GM12891 (cell line): ENCODE results near the gene CRIM1.

Experiments used
- PAX5 ChIP-seq: IDR thresholded peaks from 2 replicates; pipeline ENCODE4 v1.6.1; 2011; ENCODE audit warnings: low read length, moderate library complexity, mild to moderate bottlenecking; ENCODE audit not compliant: insufficient read depth, severe bottlenecking
- POLR2A ChIP-seq: IDR thresholded peaks from 2 replicates; pipeline ENCODE4 v1.6.1; 2011; ENCODE audit warnings: low read depth, low read length, control low read depth
- POLR2AphosphoS5 ChIP-seq: IDR thresholded peaks from 2 replicates; pipeline ENCODE4 v1.6.1; 2011; ENCODE audit warnings: low read depth, low read length, control low read depth
- SPI1 ChIP-seq: IDR thresholded peaks from 2 replicates; pipeline ENCODE4 v1.6.1; 2011; ENCODE audit warnings: low read depth, low read length, control low read depth
- TAF1 ChIP-seq: IDR thresholded peaks from 2 replicates; pipeline ENCODE4 v1.6.1; 2011; ENCODE audit warnings: low read depth, low read length, control low read depth

GRCh38 chr2:36530983-36531354 is 175.4 kb downstream of the CRIM1 start:
- no peak for TF ChIP-seq POLR2AphosphoS5
- TF ChIP-seq POLR2A: no peak
- TF ChIP-seq TAF1: no peak
- no peak for TF ChIP-seq PAX5
- TF ChIP-seq SPI1: peak; percentile 62
